ENCODE results near the gene RCE1. TPM values are rescaled to one million over a fixed set of nuclear protein-coding genes. Genes with fewer than 3 reads are reported as not detected.

RCE1 gene
- total RNA-seq, 1 experiment from 2014 or later, result 20.4 TPM

DNA sequence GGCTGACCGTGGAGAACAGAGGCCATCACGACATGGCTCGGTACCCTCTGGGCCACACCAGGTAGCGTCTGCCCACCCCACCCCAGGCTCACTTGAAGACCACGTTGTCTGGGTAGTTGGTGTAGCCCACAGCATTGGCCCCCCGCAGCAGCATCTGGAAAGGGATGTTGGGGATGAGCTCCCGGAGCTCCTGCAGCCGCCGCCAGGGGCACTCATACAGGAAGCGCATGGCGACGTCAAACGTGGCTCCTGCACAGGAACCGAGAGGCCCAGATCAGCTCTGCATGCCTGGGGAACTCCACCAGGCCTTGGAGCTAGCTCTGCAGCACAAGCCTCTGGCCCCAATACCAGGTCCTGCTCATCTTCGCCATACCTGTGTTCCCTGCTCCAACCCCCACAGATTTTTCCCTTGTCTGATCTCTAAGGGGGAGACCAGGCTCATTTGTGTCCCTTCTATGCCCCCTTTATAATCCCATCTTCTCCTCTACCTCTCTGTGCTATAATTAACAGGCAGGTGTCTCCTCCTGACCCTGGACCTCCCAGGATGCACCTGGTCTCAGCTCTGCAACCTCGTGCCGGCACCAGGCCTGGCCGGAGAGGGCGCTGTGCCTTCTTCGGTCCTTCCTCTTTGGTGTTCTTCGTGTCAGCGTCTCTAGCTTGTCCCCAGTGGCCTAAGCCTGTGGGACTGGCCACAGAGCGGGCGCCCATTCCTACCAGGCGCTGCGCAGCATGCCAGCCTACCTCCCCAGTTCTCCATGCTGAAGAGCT is 8.6 kb downstream of the RCE1 start:
- Histone ChIP-seq H2AFZ (ENCODE audit: low read length) (no peak overlapping the region), H4K20me1 (ENCODE audit: insufficient read depth, low read depth, low read length) (no peaks in the 10 kb centered on the region), H3K9me2 (replicated peaks; ENCODE audit: insufficient read depth, low read length) (no peaks in the 10 kb centered on the region), H3K4me1 (ENCODE audit: low read length) (peaks cover 18% of the 10 kb centered on the region), H3K36me3 (ENCODE audit: insufficient read depth, low read length) (no peaks in the 10 kb centered on the region), H3K27me3 (ENCODE audit: low read length) (no peaks in the 10 kb centered on the region), H3K9me3 (ENCODE audit: low read length) (no peaks in the 10 kb centered on the region), H3K4me3 (ENCODE audit: low read length) (no peak overlapping the region), H3K79me2 (ENCODE audit: low read length) (no peaks in the 10 kb centered on the region), H3K27ac (ENCODE audit: low read length) (no peak overlapping the region), H3K9ac (ENCODE audit: low read length) (no peak overlapping the region), H3K4me2 (ENCODE audit: low read depth, low read length, poor library complexity, severe bottlenecking) (no peak overlapping the region)
- peak; percentile 89 for DNase-seq

- Histone ChIP-seq H3K9ac (ENCODE audit: low read length) (no peak overlapping the region), H3K9me2 (replicated peaks; ENCODE audit: insufficient read depth, low read length) (no peaks in the 10 kb centered on the region), H3K27ac (ENCODE audit: low read length) (no peak overlapping the region), H3K4me2 (ENCODE audit: low read depth, low read length, poor library complexity, severe bottlenecking) (no peak overlapping the region), H3K79me2 (ENCODE audit: low read length) (0 out of 2 replicates have a peak, but pooled peaks cover 4% of the 10 kb centered on the region), H3K4me1 (ENCODE audit: low read length) (peaks cover 22% of the 10 kb centered on the region), H3K27me3 (ENCODE audit: low read length) (no peaks in the 10 kb centered on the region), H3K4me3 (ENCODE audit: low read length) (no peak overlapping the region), H4K20me1 (ENCODE audit: insufficient read depth, low read depth, low read length) (no peaks in the 10 kb centered on the region), H2AFZ (ENCODE audit: low read length) (no peak overlapping the region), H3K9me3 (ENCODE audit: low read length) (no peaks in the 10 kb centered on the region), H3K36me3 (ENCODE audit: insufficient read depth, low read length) (no peaks in the 10 kb centered on the region)
- no peak for DNase-seq
Observed at GRCh38 chr11:66852466-66853241, 9.4 kb downstream of the RCE1 start.

- Histone ChIP-seq H3K9ac (ENCODE audit: low read length) (no peak overlapping the region), H3K9me2 (replicated peaks; ENCODE audit: insufficient read depth, low read length) (no peaks in the 10 kb centered on the region), H3K27me3 (ENCODE audit: low read length) (no peaks in the 10 kb centered on the region), H3K4me3 (ENCODE audit: low read length) (no peak overlapping the region), H2AFZ (ENCODE audit: low read length) (no peak overlapping the region), H3K27ac (ENCODE audit: low read length) (no peak overlapping the region), H3K36me3 (ENCODE audit: insufficient read depth, low read length) (no peaks in the 10 kb centered on the region), H4K20me1 (ENCODE audit: insufficient read depth, low read depth, low read length) (no peaks in the 10 kb centered on the region), H3K9me3 (ENCODE audit: low read length) (no peaks in the 10 kb centered on the region), H3K4me2 (ENCODE audit: low read depth, low read length, poor library complexity, severe bottlenecking) (no peak overlapping the region), H3K79me2 (ENCODE audit: low read length) (0 out of 2 replicates have a peak, but pooled peaks cover 5% of the 10 kb centered on the region), H3K4me1 (ENCODE audit: low read length) (peaks cover 23% of the 10 kb centered on the region)
- no peak for DNase-seq
Observed at GRCh38 chr11:66853242-66854229, 10.3 kb downstream of the RCE1 start.

GRCh38 chr11:66854231-66854661 is 11.0 kb downstream of the RCE1 start:
- H3K9me2 ChIP-seq (replicated peaks; ENCODE audit: insufficient read depth, low read length), result no peaks in the 10 kb centered on the region
- no peaks in the 10 kb centered on the region for H4K20me1 ChIP-seq (ENCODE audit: insufficient read depth, low read depth, low read length)
- H3K4me1 ChIP-seq (ENCODE audit: low read length), result peaks cover 23% of the 10 kb centered on the region
- no peaks in the 10 kb centered on the region for H3K27me3 ChIP-seq (ENCODE audit: low read length)
- no peak overlapping the region for H3K9ac ChIP-seq (ENCODE audit: low read length)
- no peak overlapping the region for H3K27ac ChIP-seq (ENCODE audit: low read length)
- 0 out of 2 replicates have a peak, but pooled peaks cover 5% of the 10 kb centered on the region for H3K79me2 ChIP-seq (ENCODE audit: low read length)
- no peak overlapping the region for H2AFZ ChIP-seq (ENCODE audit: low read length)
- H3K4me2 ChIP-seq (ENCODE audit: low read depth, low read length, poor library complexity, severe bottlenecking), result no peak overlapping the region
- no peak overlapping the region for H3K4me3 ChIP-seq (ENCODE audit: low read length)
- H3K9me3 ChIP-seq (ENCODE audit: low read length), result no peaks in the 10 kb centered on the region
- H3K36me3 ChIP-seq (ENCODE audit: insufficient read depth, low read length), result no peaks in the 10 kb centered on the region
- DNase-seq, result no peak

DNA sequence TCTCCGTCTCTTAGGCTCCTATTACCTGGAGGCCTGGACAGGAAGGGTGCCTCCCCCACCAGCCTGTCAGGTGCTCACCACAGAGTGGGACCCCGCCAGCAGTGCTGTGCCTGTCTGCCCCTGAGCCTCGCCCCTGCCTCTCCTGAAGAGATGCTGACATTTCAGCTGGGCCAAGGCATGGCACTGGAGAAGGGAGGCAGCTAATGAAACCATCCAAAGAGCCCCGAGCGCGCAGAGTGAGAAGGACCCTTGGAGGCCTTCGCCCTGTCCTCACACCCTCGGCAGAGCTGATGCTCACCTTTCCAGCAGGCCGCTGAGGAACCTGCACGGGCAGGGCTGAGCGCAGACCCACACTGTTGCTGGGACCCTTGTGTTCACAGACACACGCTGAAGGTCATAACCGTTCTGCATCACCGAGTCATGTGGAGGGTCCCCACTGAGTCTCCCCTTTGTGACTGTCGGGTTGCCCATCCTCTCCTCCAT is 11.5 kb downstream of the RCE1 start:
- Histone ChIP-seq H3K27me3 (ENCODE audit: low read length) (no peaks in the 10 kb centered on the region), H3K4me1 (ENCODE audit: low read length) (peaks cover 23% of the 10 kb centered on the region), H3K9me2 (replicated peaks; ENCODE audit: insufficient read depth, low read length) (no peaks in the 10 kb centered on the region), H3K9ac (ENCODE audit: low read length) (no peak overlapping the region), H3K4me2 (ENCODE audit: low read depth, low read length, poor library complexity, severe bottlenecking) (no peak overlapping the region), H3K27ac (ENCODE audit: low read length) (no peak overlapping the region), H3K4me3 (ENCODE audit: low read length) (no peak overlapping the region), H3K79me2 (ENCODE audit: low read length) (0 out of 2 replicates have a peak, but pooled peaks cover 5% of the 10 kb centered on the region), H3K9me3 (ENCODE audit: low read length) (no peaks in the 10 kb centered on the region), H3K36me3 (ENCODE audit: insufficient read depth, low read length) (no peaks in the 10 kb centered on the region), H2AFZ (ENCODE audit: low read length) (no peak overlapping the region), H4K20me1 (ENCODE audit: insufficient read depth, low read depth, low read length) (no peaks in the 10 kb centered on the region)
- DNase-seq, result no peak

DNA sequence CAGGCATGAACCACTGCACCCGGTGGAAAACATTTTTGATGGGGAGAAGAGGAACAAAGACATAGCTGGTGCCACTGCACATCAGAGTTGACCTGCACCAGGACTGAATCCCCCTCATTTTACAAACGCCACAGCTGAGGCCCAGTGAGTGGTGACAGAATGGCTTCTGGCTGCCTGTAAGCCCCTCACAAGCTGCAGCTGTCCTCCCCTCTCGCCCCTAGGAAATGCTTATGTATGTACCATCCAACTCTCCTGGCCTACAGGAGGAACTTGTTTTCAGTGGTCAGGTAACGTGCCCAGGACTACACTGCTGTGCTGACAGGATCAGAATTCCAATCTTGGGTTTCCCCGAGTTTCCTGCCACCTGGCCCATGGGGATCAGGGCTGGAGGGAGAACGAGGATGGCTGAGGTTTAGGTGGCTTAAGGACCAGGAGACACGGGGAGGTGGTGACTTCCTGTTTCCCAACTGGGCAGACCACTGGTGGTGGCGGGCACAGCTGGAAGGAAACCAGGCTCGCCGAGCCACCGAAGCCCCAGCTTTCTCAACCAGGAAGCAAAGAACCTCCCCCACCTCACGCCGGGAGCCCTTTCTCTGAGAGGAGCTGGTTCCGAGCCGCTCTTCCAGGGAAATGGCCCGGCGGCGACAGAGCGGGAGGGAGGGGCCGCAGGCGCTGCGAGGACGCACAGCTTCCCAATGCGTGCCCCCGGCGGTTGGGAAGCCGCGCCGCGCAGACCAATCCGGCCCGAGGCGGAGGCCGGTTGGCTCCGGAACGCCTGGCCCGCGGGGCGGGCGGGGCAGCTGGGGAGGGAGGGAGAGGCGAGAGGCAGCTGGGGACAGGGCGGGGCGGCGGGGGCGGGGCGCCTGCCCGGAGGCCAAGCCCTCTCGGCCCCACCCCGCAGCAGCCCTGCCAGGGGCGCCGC is 12.6 kb downstream of the RCE1 start:
- Histone ChIP-seq H3K36me3 (ENCODE audit: insufficient read depth, low read length) (no peaks in the 10 kb centered on the region), H3K4me2 (ENCODE audit: low read depth, low read length, poor library complexity, severe bottlenecking) (peak overlapping the region; percentile 94), H3K79me2 (ENCODE audit: low read length) (0 out of 2 replicates have a peak, but pooled peaks cover 5% of the 10 kb centered on the region), H3K9ac (ENCODE audit: low read length) (peak overlapping the region; percentile 86), H3K27ac (ENCODE audit: low read length) (peak overlapping the region; percentile 52), H4K20me1 (ENCODE audit: insufficient read depth, low read depth, low read length) (no peaks in the 10 kb centered on the region), H3K4me1 (ENCODE audit: low read length) (peaks cover 23% of the 10 kb centered on the region), H2AFZ (ENCODE audit: low read length) (peak overlapping the region; percentile 96; the same call in 1 of the 2 replicates), H3K27me3 (ENCODE audit: low read length) (no peaks in the 10 kb centered on the region), H3K9me3 (ENCODE audit: low read length) (no peaks in the 10 kb centered on the region), H3K9me2 (replicated peaks; ENCODE audit: insufficient read depth, low read length) (no peaks in the 10 kb centered on the region), H3K4me3 (ENCODE audit: low read length) (peak overlapping the region; percentile 97)
- DNase-seq, result peak; percentile 96
